Measurements from ENCODE around the gene TIMM44.

DNA sequence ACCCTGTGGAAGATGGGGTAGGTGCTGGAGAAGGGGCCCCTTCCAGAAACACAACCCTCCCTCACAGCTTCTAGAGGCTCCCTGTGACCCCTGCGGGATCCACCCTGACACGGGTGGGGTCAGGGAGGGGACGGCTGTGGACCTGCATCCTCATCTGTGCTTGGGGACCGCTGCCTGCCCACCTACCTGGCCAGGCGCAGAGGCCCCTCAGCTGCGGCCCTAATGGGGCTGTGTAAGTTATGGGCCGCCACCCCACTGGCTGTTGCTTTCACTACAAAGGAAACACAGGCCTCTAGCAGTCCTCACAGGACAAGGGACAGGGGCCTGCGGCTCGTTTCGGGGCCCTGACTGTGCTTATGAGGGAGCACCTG lies 10.6 kb downstream of the TIMM44 start:
- TF ChIP-seq, protein P1, sequence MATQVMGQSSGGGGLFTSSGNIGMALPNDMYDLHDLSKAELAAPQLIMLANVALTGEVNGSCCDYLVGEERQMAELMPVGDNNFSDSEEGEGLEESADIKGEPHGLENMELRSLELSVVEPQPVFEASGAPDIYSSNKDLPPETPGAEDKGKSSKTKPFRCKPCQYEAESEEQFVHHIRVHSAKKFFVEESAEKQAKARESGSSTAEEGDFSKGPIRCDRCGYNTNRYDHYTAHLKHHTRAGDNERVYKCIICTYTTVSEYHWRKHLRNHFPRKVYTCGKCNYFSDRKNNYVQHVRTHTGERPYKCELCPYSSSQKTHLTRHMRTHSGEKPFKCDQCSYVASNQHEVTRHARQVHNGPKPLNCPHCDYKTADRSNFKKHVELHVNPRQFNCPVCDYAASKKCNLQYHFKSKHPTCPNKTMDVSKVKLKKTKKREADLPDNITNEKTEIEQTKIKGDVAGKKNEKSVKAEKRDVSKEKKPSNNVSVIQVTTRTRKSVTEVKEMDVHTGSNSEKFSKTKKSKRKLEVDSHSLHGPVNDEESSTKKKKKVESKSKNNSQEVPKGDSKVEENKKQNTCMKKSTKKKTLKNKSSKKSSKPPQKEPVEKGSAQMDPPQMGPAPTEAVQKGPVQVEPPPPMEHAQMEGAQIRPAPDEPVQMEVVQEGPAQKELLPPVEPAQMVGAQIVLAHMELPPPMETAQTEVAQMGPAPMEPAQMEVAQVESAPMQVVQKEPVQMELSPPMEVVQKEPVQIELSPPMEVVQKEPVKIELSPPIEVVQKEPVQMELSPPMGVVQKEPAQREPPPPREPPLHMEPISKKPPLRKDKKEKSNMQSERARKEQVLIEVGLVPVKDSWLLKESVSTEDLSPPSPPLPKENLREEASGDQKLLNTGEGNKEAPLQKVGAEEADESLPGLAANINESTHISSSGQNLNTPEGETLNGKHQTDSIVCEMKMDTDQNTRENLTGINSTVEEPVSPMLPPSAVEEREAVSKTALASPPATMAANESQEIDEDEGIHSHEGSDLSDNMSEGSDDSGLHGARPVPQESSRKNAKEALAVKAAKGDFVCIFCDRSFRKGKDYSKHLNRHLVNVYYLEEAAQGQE (IDR thresholded peaks at IDR 0.05; ENCODE audit: insufficient read depth in 1 of 2, low read depth in 2 of 2, low read length in 2 of 2): no peak
- no peak for TF ChIP-seq POLR2AphosphoS5 (IDR thresholded peaks at IDR 0.05; ENCODE audit: low read depth, low read length)
- TF ChIP-seq TAF1 (IDR thresholded peaks at IDR 0.05; ENCODE audit: borderline replicate concordance, insufficient read depth, low read length): no peak
